ENCODE measurements around the gene AKAP12.

- TF ChIP-seq SUZ12 (IDR thresholded peaks at IDR 0.05) (no peak), NFRKB (IDR thresholded peaks at IDR 0.05) (no peak), FOXK2 (IDR thresholded peaks at IDR 0.05) (no peak), ELF4 (IDR thresholded peaks at IDR 0.05) (no peak), FOXA1 (IDR thresholded peaks at IDR 0.05) (no peak), FOXM1 (IDR thresholded peaks at IDR 0.05; ENCODE audit: borderline replicate concordance) (no peak), BHLHE40 (IDR thresholded peaks at IDR 0.05; ENCODE audit: borderline replicate concordance) (no peak), SP1 (IDR thresholded peaks at IDR 0.05) (no peak), TARDBP (IDR thresholded peaks at IDR 0.05) (no peak), ZNF384 (IDR thresholded peaks at IDR 0.05) (no peak), ARNT (IDR thresholded peaks at IDR 0.05) (no peak), HDGF (IDR thresholded peaks at IDR 0.05; ENCODE audit: borderline replicate concordance) (no peak), PKNOX1 (IDR thresholded peaks at IDR 0.05) (no peak), L3MBTL2 (conservative IDR thresholded peaks at IDR 0.05) (no peak)
Measured at GRCh38 chr6:151260205-151260604, 20.4 kb downstream of the AKAP12 start.

Data from HEK293T (cell line).